ENCODE data around the gene UBALD1. TPM values are rescaled to one million over a fixed set of nuclear protein-coding genes. Genes with fewer than 3 reads are reported as not detected.

The UBALD1 gene
- total RNA-seq, 1 experiment from 2014 or later: 29.9 TPM

DNA sequence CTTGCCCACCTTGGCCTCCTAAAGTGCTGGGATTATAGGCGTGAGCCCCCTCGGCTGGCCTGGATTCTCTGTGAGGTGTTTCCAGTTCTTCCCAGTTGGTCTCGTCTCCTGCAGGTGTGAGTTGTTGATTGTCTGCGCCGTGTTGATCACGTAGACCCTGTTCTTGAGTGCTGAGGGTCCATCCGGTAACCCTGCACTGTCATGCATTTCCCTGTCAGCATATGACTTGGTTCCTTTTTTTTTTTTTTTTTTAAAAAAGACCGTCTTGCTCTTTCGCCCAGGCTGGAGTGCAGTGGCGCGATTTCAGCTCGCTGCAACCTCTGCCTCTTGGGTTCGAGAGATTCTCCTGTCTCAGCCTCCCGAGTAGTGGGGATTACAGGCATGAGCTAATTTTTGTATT, 27.2 kb upstream of the UBALD1 start:
- no peak for ATAC-seq
- in situ Hi-C loops (cut with HindIII; ENCODE audit: low pct_unique_long_range_greater_than_20kb, low sequenced_read_pairs): no loop called here

DNA sequence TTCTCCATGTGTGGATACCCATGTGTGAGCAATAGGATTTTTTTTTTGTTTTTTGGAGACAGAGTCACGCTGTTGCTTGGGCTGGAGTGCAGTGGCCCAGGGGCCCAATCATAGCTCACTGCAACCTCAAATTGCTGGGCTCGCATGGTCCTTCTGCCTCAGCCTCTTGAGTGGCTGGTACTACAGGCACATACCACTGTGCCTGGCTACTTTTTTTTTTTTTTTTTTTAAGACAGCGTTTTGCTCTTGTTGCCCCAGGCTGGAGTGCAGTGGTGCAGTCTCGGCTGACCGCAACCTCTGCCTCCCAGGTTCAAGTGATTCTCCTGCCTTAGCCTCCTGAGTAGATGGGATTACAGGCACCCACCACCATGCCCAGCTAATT, 26.6 kb upstream of the UBALD1 start:
- ATAC-seq: no peak
- intact Hi-C loops (cut with micrococcal nuclease; ENCODE audit: unreplicated experiment): no loop called here
- CTCF ChIA-PET: no interaction called here

More for the DNA sequence above, 27.2 kb upstream of the UBALD1 start:
- Histone ChIP-seq H3K36me3 (ENCODE audit: control insufficient read depth, insufficient read depth, low read length) (no peaks in the 10 kb centered on the region), H3K9me3 (ENCODE audit: control insufficient read depth, insufficient read depth, low read depth, low read length) (no peaks in the 10 kb centered on the region), H3K4me3 (ENCODE audit: low read depth in 2 of 2, low read length in 2 of 2) (no peak overlapping the region), H3K27ac (ENCODE audit: low read length) (no peak overlapping the region), H3K4me1 (ENCODE audit: control insufficient read depth, insufficient read depth, low read length) (no peaks in the 10 kb centered on the region), H3K27me3 (ENCODE audit: control insufficient read depth, insufficient read depth, low read length) (no peaks in the 10 kb centered on the region)
- intact Hi-C loops (cut with micrococcal nuclease; ENCODE audit: unreplicated experiment): no loop called here
- DNase-seq (ENCODE audit: low read depth, low spot score): no peak
- ChIA-PET POLR2A (no interaction called here), CTCF (no interaction called here)
- BruUV-seq (replicated peaks): no TSS peak
- TF ChIP-seq, protein P1, sequence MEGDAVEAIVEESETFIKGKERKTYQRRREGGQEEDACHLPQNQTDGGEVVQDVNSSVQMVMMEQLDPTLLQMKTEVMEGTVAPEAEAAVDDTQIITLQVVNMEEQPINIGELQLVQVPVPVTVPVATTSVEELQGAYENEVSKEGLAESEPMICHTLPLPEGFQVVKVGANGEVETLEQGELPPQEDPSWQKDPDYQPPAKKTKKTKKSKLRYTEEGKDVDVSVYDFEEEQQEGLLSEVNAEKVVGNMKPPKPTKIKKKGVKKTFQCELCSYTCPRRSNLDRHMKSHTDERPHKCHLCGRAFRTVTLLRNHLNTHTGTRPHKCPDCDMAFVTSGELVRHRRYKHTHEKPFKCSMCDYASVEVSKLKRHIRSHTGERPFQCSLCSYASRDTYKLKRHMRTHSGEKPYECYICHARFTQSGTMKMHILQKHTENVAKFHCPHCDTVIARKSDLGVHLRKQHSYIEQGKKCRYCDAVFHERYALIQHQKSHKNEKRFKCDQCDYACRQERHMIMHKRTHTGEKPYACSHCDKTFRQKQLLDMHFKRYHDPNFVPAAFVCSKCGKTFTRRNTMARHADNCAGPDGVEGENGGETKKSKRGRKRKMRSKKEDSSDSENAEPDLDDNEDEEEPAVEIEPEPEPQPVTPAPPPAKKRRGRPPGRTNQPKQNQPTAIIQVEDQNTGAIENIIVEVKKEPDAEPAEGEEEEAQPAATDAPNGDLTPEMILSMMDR (IDR thresholded peaks at IDR 0.05): no peak
- TF ChIP-seq TCF7L2 (IDR thresholded peaks at IDR 0.05; ENCODE audit: low read depth, low read length): no peak
- TF ChIP-seq POLR2AphosphoS5 (IDR thresholded peaks at IDR 0.05; ENCODE audit: low read depth, low read length): no peak
- TF ChIP-seq, protein P2, sequence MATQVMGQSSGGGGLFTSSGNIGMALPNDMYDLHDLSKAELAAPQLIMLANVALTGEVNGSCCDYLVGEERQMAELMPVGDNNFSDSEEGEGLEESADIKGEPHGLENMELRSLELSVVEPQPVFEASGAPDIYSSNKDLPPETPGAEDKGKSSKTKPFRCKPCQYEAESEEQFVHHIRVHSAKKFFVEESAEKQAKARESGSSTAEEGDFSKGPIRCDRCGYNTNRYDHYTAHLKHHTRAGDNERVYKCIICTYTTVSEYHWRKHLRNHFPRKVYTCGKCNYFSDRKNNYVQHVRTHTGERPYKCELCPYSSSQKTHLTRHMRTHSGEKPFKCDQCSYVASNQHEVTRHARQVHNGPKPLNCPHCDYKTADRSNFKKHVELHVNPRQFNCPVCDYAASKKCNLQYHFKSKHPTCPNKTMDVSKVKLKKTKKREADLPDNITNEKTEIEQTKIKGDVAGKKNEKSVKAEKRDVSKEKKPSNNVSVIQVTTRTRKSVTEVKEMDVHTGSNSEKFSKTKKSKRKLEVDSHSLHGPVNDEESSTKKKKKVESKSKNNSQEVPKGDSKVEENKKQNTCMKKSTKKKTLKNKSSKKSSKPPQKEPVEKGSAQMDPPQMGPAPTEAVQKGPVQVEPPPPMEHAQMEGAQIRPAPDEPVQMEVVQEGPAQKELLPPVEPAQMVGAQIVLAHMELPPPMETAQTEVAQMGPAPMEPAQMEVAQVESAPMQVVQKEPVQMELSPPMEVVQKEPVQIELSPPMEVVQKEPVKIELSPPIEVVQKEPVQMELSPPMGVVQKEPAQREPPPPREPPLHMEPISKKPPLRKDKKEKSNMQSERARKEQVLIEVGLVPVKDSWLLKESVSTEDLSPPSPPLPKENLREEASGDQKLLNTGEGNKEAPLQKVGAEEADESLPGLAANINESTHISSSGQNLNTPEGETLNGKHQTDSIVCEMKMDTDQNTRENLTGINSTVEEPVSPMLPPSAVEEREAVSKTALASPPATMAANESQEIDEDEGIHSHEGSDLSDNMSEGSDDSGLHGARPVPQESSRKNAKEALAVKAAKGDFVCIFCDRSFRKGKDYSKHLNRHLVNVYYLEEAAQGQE (IDR thresholded peaks at IDR 0.05; ENCODE audit: insufficient read depth in 1 of 2, low read depth in 2 of 2, low read length in 1 of 2): no peak
- TF ChIP-seq SIN3A (IDR thresholded peaks at IDR 0.05; ENCODE audit: borderline replicate concordance, insufficient read depth, low read depth, low read length): no peak

More for the DNA sequence above, 26.6 kb upstream of the UBALD1 start:
- Histone ChIP-seq H3K27me3 (ENCODE audit: control insufficient read depth, insufficient read depth, low read length) (no peaks in the 10 kb centered on the region), H3K27ac (ENCODE audit: low read length) (no peak overlapping the region), H3K9me3 (ENCODE audit: control insufficient read depth, insufficient read depth, low read depth, low read length) (no peaks in the 10 kb centered on the region), H3K36me3 (ENCODE audit: control insufficient read depth, insufficient read depth, low read length) (no peaks in the 10 kb centered on the region), H3K4me1 (ENCODE audit: control insufficient read depth, insufficient read depth, low read length) (no peaks in the 10 kb centered on the region), H3K4me3 (ENCODE audit: low read depth in 2 of 2, low read length in 2 of 2) (no peak overlapping the region)
- no TSS peak for BruUV-seq (replicated peaks)
- in situ Hi-C loops (cut with HindIII; ENCODE audit: low pct_unique_long_range_greater_than_20kb, low sequenced_read_pairs): no loop called here
- TF ChIP-seq POLR2AphosphoS5 (IDR thresholded peaks at IDR 0.05; ENCODE audit: low read depth, low read length) (no peak), SIN3A (IDR thresholded peaks at IDR 0.05; ENCODE audit: borderline replicate concordance, insufficient read depth, low read depth, low read length) (no peak), TCF7L2 (IDR thresholded peaks at IDR 0.05; ENCODE audit: low read depth, low read length) (no peak)
- TF ChIP-seq, protein P1 (IDR thresholded peaks at IDR 0.05): no peak
- TF ChIP-seq, protein P2 (IDR thresholded peaks at IDR 0.05; ENCODE audit: insufficient read depth in 1 of 2, low read depth in 2 of 2, low read length in 1 of 2): no peak
- POLR2A ChIA-PET: no interaction called here
- DNase-seq (ENCODE audit: low read depth, low spot score): no peak

All from Panc1 (cell line).